ENCODE measurements around the gene TMC1. TPM values are rescaled to one million over a fixed set of nuclear protein-coding genes. Genes with fewer than 3 reads are reported as not detected.

Gene TMC1
- total RNA-seq, 2 experiments from 2014 or later = not detected

- Mint-ChIP-seq H3K27me3 (peaks cover 4% of the 10 kb centered on the region), H3K9me3 (ENCODE audit: low read depth) (no peaks in the 10 kb centered on the region)
These were observed 232.0 kb downstream of the TMC1 start for GRCh38 chr9:72753266-72753893.

GRCh38 chr9:72755836-72756235 lies 234.4 kb downstream of the TMC1 start:
- CTCF ChIA-PET = no interaction called here
- no peaks in the 10 kb centered on the region for H3K36me3 Mint-ChIP-seq
- H3K4me3 Mint-ChIP-seq = no peak overlapping the region
- peaks cover 10% of the 10 kb centered on the region for H3K27me3 Mint-ChIP-seq
- H3K27ac Mint-ChIP-seq = no peak overlapping the region
- no peaks in the 10 kb centered on the region for H3K9me3 Mint-ChIP-seq (ENCODE audit: low read depth)
- no peaks in the 10 kb centered on the region for H3K4me1 Mint-ChIP-seq
- ATAC-seq (no peak), DNase-seq (no peak)

More at GRCh38 chr9:72753266-72753893, 232.0 kb downstream of the TMC1 start:
- Mint-ChIP-seq H3K36me3 (no peaks in the 10 kb centered on the region), H3K27ac (no peak overlapping the region), H3K4me3 (no peak overlapping the region), H3K4me1 (no peaks in the 10 kb centered on the region)
- CTCF ChIA-PET = no interaction called here
- ATAC-seq (no peak), DNase-seq (no peak)

GRCh38 chr9:72758944-72759343 lies 237.5 kb downstream of the TMC1 start:
- DNase-seq (no peak), ATAC-seq (no peak)
- Mint-ChIP-seq H3K27ac (no peak overlapping the region), H3K27me3 (peaks cover 13% of the 10 kb centered on the region), H3K4me1 (no peaks in the 10 kb centered on the region), H3K4me3 (no peak overlapping the region), H3K36me3 (no peaks in the 10 kb centered on the region), H3K9me3 (ENCODE audit: low read depth) (no peaks in the 10 kb centered on the region)
- CTCF ChIA-PET = no interaction called here

GRCh38 chr9:72763022-72763421 lies 241.6 kb downstream of the TMC1 start:
- ATAC-seq (no peak), DNase-seq (no peak)
- H3K27ac Mint-ChIP-seq = no peak overlapping the region
- H3K4me3 Mint-ChIP-seq = no peak overlapping the region
- H3K4me1 Mint-ChIP-seq = no peaks in the 10 kb centered on the region
- H3K27me3 Mint-ChIP-seq = peaks cover 9% of the 10 kb centered on the region
- no peaks in the 10 kb centered on the region for H3K36me3 Mint-ChIP-seq
- no peaks in the 10 kb centered on the region for H3K9me3 Mint-ChIP-seq (ENCODE audit: low read depth)
- CTCF ChIA-PET = interaction anchor here (0.7 kb wide), 2 partner anchors 96 to 646 kb away, joined by 4 read pairs; no protein-coding TSS in a partner anchor

GRCh38 chr9:72769546-72769945 lies 248.1 kb downstream of the TMC1 start:
- CTCF ChIA-PET = no interaction called here
- H3K4me1 Mint-ChIP-seq = no peaks in the 10 kb centered on the region
- H3K27ac Mint-ChIP-seq = no peak overlapping the region
- H3K27me3 Mint-ChIP-seq = no peaks in the 10 kb centered on the region
- no peak overlapping the region for H3K4me3 Mint-ChIP-seq
- ATAC-seq (no peak), DNase-seq (no peak)
- no peaks in the 10 kb centered on the region for H3K9me3 Mint-ChIP-seq (ENCODE audit: low read depth)
- H3K36me3 Mint-ChIP-seq = no peaks in the 10 kb centered on the region

GRCh38 chr9:72772661-72773060 lies 251.3 kb downstream of the TMC1 start:
- Mint-ChIP-seq H3K27me3 (no peaks in the 10 kb centered on the region), H3K4me1 (no peaks in the 10 kb centered on the region), H3K36me3 (no peaks in the 10 kb centered on the region), H3K9me3 (ENCODE audit: low read depth) (no peaks in the 10 kb centered on the region), H3K4me3 (no peak overlapping the region), H3K27ac (no peak overlapping the region)
- DNase-seq (no peak), ATAC-seq (no peak)
- CTCF ChIA-PET = no interaction called here

GRCh38 chr9:72773570-72773969 lies 252.2 kb downstream of the TMC1 start:
- Mint-ChIP-seq H3K9me3 (ENCODE audit: low read depth) (no peaks in the 10 kb centered on the region), H3K4me3 (no peak overlapping the region), H3K27ac (no peak overlapping the region), H3K27me3 (no peaks in the 10 kb centered on the region), H3K4me1 (no peaks in the 10 kb centered on the region), H3K36me3 (no peaks in the 10 kb centered on the region)
- CTCF ChIA-PET = no interaction called here
- DNase-seq (no peak), ATAC-seq (no peak)

- no peaks in the 10 kb centered on the region for H3K9me3 Mint-ChIP-seq (ENCODE audit: low read depth)
- no peak overlapping the region for H3K4me3 Mint-ChIP-seq
- no peaks in the 10 kb centered on the region for H3K36me3 Mint-ChIP-seq
- no peak for ATAC-seq
- DNase-seq = no peak
- H3K4me1 Mint-ChIP-seq = no peaks in the 10 kb centered on the region
- H3K27me3 Mint-ChIP-seq = no peaks in the 10 kb centered on the region
- CTCF ChIA-PET = no interaction called here
- H3K27ac Mint-ChIP-seq = no peak overlapping the region
These were observed 254.2 kb downstream of the TMC1 start for GRCh38 chr9:72775570-72775969.

GRCh38 chr9:72779614-72780013 lies 258.2 kb downstream of the TMC1 start:
- no peak for ATAC-seq

GRCh38 chr9:72786948-72787347 lies 265.5 kb downstream of the TMC1 start:
- H3K4me1 Mint-ChIP-seq = no peaks in the 10 kb centered on the region
- DNase-seq (no peak), ATAC-seq (no peak)
- CTCF ChIA-PET = no interaction called here
- H3K27me3 Mint-ChIP-seq = peaks cover 2% of the 10 kb centered on the region
- H3K9me3 Mint-ChIP-seq (ENCODE audit: low read depth) = no peaks in the 10 kb centered on the region
- no peak overlapping the region for H3K27ac Mint-ChIP-seq
- no peak overlapping the region for H3K4me3 Mint-ChIP-seq
- no peaks in the 10 kb centered on the region for H3K36me3 Mint-ChIP-seq

More at GRCh38 chr9:72779614-72780013, 258.2 kb downstream of the TMC1 start:
- Mint-ChIP-seq H3K27me3 (peaks cover 5% of the 10 kb centered on the region), H3K36me3 (no peaks in the 10 kb centered on the region), H3K27ac (no peak overlapping the region), H3K9me3 (ENCODE audit: low read depth) (no peaks in the 10 kb centered on the region), H3K4me1 (no peaks in the 10 kb centered on the region), H3K4me3 (no peak overlapping the region)
- CTCF ChIA-PET = no interaction called here
- DNase-seq = no peak

GRCh38 chr9:72788966-72789735 lies 267.7 kb downstream of the TMC1 start:
- H3K4me3 Mint-ChIP-seq = no peak overlapping the region
- peaks cover 2% of the 10 kb centered on the region for H3K27me3 Mint-ChIP-seq
- ATAC-seq (no peak), DNase-seq (no peak)
- H3K36me3 Mint-ChIP-seq = no peaks in the 10 kb centered on the region
- H3K9me3 Mint-ChIP-seq (ENCODE audit: low read depth) = no peaks in the 10 kb centered on the region
- no peaks in the 10 kb centered on the region for H3K4me1 Mint-ChIP-seq
- CTCF ChIA-PET = no interaction called here
- no peak overlapping the region for H3K27ac Mint-ChIP-seq

- Mint-ChIP-seq H3K27ac (no peak overlapping the region), H3K9me3 (ENCODE audit: low read depth) (no peaks in the 10 kb centered on the region), H3K4me1 (no peaks in the 10 kb centered on the region), H3K36me3 (no peaks in the 10 kb centered on the region), H3K27me3 (peaks cover 2% of the 10 kb centered on the region), H3K4me3 (no peak overlapping the region)
- CTCF ChIA-PET = no interaction called here
- ATAC-seq (no peak), DNase-seq (no peak)
These were observed 268.5 kb downstream of the TMC1 start for GRCh38 chr9:72789885-72790284.

- H3K4me1 Mint-ChIP-seq = no peaks in the 10 kb centered on the region
- DNase-seq (no peak), ATAC-seq (no peak)
- no peak overlapping the region for H3K4me3 Mint-ChIP-seq
- H3K27ac Mint-ChIP-seq = no peak overlapping the region
- H3K36me3 Mint-ChIP-seq = no peaks in the 10 kb centered on the region
- CTCF ChIA-PET = no interaction called here
- peaks cover 2% of the 10 kb centered on the region for H3K27me3 Mint-ChIP-seq
- no peaks in the 10 kb centered on the region for H3K9me3 Mint-ChIP-seq (ENCODE audit: low read depth)
These were observed 269.6 kb downstream of the TMC1 start for GRCh38 chr9:72790989-72791388.

GRCh38 chr9:72791436-72791835 lies 270.0 kb downstream of the TMC1 start:
- Mint-ChIP-seq H3K4me1 (no peaks in the 10 kb centered on the region), H3K9me3 (ENCODE audit: low read depth) (no peaks in the 10 kb centered on the region), H3K27me3 (peaks cover 2% of the 10 kb centered on the region), H3K36me3 (no peaks in the 10 kb centered on the region), H3K4me3 (no peak overlapping the region), H3K27ac (no peak overlapping the region)
- ATAC-seq = no peak
- CTCF ChIA-PET = no interaction called here
- no peak for DNase-seq

Measured in activated CD8-positive, alpha-beta memory T cell treated with anti-CD3 and anti-CD28 coated beads, Interleukin-2, amount 10 ng/mL, durations not matched to agents 7 days and 5 days (primary cell).